SU-DHL-6 (cell line): ENCODE data around the gene CBS.
"Not testable (repeated sequence)": the region's sequence is repeated elsewhere in the genome, so short reads cannot be mapped to it uniquely, and the experiment has no call there.

Experiments used
- EZH2phosphoT487 ChIP-seq: fragments of 200-600 bp; sonication (generic), shearing (Covaris generic); conservative IDR thresholded peaks from 2 replicates; pipeline ENCODE4 v1.6.1; 2018; ENCODE audit warnings: mild to moderate bottlenecking, antibody characterized with exemption, low read length, moderate library complexity, mixed read lengths
- TF ChIP-seq, protein P1 (sequence below): fragments of 200-600 bp; sonication (generic); IDR thresholded peaks from one replicate; pipeline ENCODE4 v1.5.1; 2017; ENCODE audit warnings: antibody characterized with exemption, mild to moderate bottlenecking, low read length, moderate library complexity; ENCODE audit not compliant: insufficient read depth, poor library complexity, severe bottlenecking

GRCh38 chr21:43101000-43101399 lies 25.4 kb upstream of the CBS start:
- TF ChIP-seq, protein P1, sequence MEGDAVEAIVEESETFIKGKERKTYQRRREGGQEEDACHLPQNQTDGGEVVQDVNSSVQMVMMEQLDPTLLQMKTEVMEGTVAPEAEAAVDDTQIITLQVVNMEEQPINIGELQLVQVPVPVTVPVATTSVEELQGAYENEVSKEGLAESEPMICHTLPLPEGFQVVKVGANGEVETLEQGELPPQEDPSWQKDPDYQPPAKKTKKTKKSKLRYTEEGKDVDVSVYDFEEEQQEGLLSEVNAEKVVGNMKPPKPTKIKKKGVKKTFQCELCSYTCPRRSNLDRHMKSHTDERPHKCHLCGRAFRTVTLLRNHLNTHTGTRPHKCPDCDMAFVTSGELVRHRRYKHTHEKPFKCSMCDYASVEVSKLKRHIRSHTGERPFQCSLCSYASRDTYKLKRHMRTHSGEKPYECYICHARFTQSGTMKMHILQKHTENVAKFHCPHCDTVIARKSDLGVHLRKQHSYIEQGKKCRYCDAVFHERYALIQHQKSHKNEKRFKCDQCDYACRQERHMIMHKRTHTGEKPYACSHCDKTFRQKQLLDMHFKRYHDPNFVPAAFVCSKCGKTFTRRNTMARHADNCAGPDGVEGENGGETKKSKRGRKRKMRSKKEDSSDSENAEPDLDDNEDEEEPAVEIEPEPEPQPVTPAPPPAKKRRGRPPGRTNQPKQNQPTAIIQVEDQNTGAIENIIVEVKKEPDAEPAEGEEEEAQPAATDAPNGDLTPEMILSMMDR = not testable (repeated sequence)
- not testable (repeated sequence) for TF ChIP-seq EZH2phosphoT487
